H1 (cell line): ENCODE results near the gene GPR156. TPM values are rescaled to one million over a fixed set of nuclear protein-coding genes. Genes with fewer than 3 reads are reported as not detected.

ENCODE experiments used
- CHD7 ChIP-seq: fragments of 300-600 bp; sonication (generic); IDR thresholded peaks from 2 replicates; pipeline ENCODE4 v1.7.1; 2012; ENCODE audit warnings: low read length, moderate library complexity, mild to moderate bottlenecking, inconsistent platforms; ENCODE audit not compliant: insufficient replicate concordance
- polyA plus RNA-seq, 7 experiments: library from polyadenylated mRNA; depleted of rRNA in 3 of 7; stranded (reverse) in 5 of 7; unstranded in 2 of 7; fragments of >200 nt in 5 of 7; fragments of 200-250 nt in 2 of 7; gene quantifications; 1 replicate in 5 of 7; 2 replicates in 1 of 7; 4 replicates in 1 of 7; pipeline versions ENCODE4 v1.2.1 to v1.2.3, GENCODE V29; 2011 to 2013; ENCODE audit warnings: missing spikeins in 2 of 7, mixed read lengths in 2 of 7
- total RNA-seq: library from RNA; stranded (reverse); fragmentation: NEBNext Ultra II Directional; extraction: Animal tissue kit (Norgen Biotek cat#: 25700); gene quantifications from 2 replicates; pipeline ENCODE4 v1.2.1, GENCODE V29; 2021

The GPR156 gene
- total and polyA plus RNA-seq, 2 of the 8 experiments (the other 6 are each of a cell fraction or from before 2014, with no cell fraction given) = 1.6 to 1.8 TPM

- no peak for TF ChIP-seq CHD7
Measured at GRCh38 chr3:120203621-120204020, 81.4 kb downstream of the GPR156 start (continued).
